Measurements from ENCODE around the gene TIMP3.

The TIMP3 gene

GRCh38 chr22:32905400-32905799 is 103.9 kb downstream of the TIMP3 start:
- TF ChIP-seq ZFP30 (CRISPR knock-in tag; IDR thresholded peaks at IDR 0.05), result no peak
- no peak for TF ChIP-seq GLIS3 (CRISPR knock-in tag; IDR thresholded peaks at IDR 0.05)
- TF ChIP-seq OSR1 (CRISPR knock-in tag; IDR thresholded peaks at IDR 0.05), result no peak
- no peak for TF ChIP-seq ZC3H10 (CRISPR knock-in tag; IDR thresholded peaks at IDR 0.05)
- no peak for TF ChIP-seq ZFP3 (CRISPR knock-in tag; IDR thresholded peaks at IDR 0.05)
- TF ChIP-seq ZNF565 (CRISPR knock-in tag; conservative IDR thresholded peaks at IDR 0.05; ENCODE audit: low read depth), result no peak
- no peak for TF ChIP-seq ESRRG (CRISPR knock-in tag; IDR thresholded peaks at IDR 0.05)
- TF ChIP-seq ARNTL (CRISPR knock-in tag; IDR thresholded peaks at IDR 0.05; ENCODE audit: borderline replicate concordance, low read depth), result no peak
- no peak for TF ChIP-seq PPARA (CRISPR knock-in tag; IDR thresholded peaks at IDR 0.05; ENCODE audit: borderline replicate concordance)
- no peak for TF ChIP-seq ZNF70 (CRISPR knock-in tag; IDR thresholded peaks at IDR 0.05)
- TF ChIP-seq ISL1 (CRISPR knock-in tag; IDR thresholded peaks at IDR 0.05), result no peak
- TF ChIP-seq BACH2 (CRISPR knock-in tag; IDR thresholded peaks at IDR 0.05; ENCODE audit: borderline replicate concordance), result no peak
- no peak for TF ChIP-seq TOX (CRISPR knock-in tag; IDR thresholded peaks at IDR 0.05; ENCODE audit: borderline replicate concordance)
- no peak for TF ChIP-seq CSDC2 (CRISPR knock-in tag; IDR thresholded peaks at IDR 0.05)
- no peak for TF ChIP-seq TSHZ2 (CRISPR knock-in tag; IDR thresholded peaks at IDR 0.05)
- no peak for TF ChIP-seq CSRNP3 (CRISPR knock-in tag; IDR thresholded peaks at IDR 0.05)
- TF ChIP-seq TCF4 (CRISPR knock-in tag; IDR thresholded peaks at IDR 0.05; ENCODE audit: borderline replicate concordance), result no peak
- no peak for TF ChIP-seq CREB5 (CRISPR knock-in tag; IDR thresholded peaks at IDR 0.05; ENCODE audit: low read depth)
- no peak for TF ChIP-seq RARB (CRISPR knock-in tag; IDR thresholded peaks at IDR 0.05)
- no peak for ATAC-seq

- no peak for TF ChIP-seq TSHZ2 (CRISPR knock-in tag; IDR thresholded peaks at IDR 0.05)
- no peak for TF ChIP-seq ZFP3 (CRISPR knock-in tag; IDR thresholded peaks at IDR 0.05)
- no peak for TF ChIP-seq SNAI2 (CRISPR knock-in tag; IDR thresholded peaks at IDR 0.05)
- TF ChIP-seq CSRNP3 (CRISPR knock-in tag; IDR thresholded peaks at IDR 0.05), result no peak
- no peak for TF ChIP-seq ARNTL (CRISPR knock-in tag; IDR thresholded peaks at IDR 0.05; ENCODE audit: borderline replicate concordance, low read depth)
- no peak for TF ChIP-seq ISL1 (CRISPR knock-in tag; IDR thresholded peaks at IDR 0.05)
- no peak for TF ChIP-seq POU6F1 (CRISPR knock-in tag; IDR thresholded peaks at IDR 0.05; ENCODE audit: borderline replicate concordance, low read depth)
- no peak for TF ChIP-seq BACH2 (CRISPR knock-in tag; IDR thresholded peaks at IDR 0.05; ENCODE audit: borderline replicate concordance)
- TF ChIP-seq GLIS3 (CRISPR knock-in tag; IDR thresholded peaks at IDR 0.05), result no peak
- no peak for TF ChIP-seq ZNF565 (CRISPR knock-in tag; conservative IDR thresholded peaks at IDR 0.05; ENCODE audit: low read depth)
- no peak for TF ChIP-seq ZNF70 (CRISPR knock-in tag; IDR thresholded peaks at IDR 0.05)
Observed at GRCh38 chr22:32909581-32910428, 108.3 kb downstream of the TIMP3 start.

More at GRCh38 chr22:32909581-32910428, 108.3 kb downstream of the TIMP3 start:
- ATAC-seq, result no peak

Measured in SK-N-SH treated with all-trans-retinoic acid at 6 μM for 48 hours (cell line).